Effector memory CD8-positive, alpha-beta T cell (primary cell): Measurements from ENCODE around the gene ZSCAN5A.
"Not testable (repeated sequence)": the region's sequence is repeated elsewhere in the genome, so short reads cannot be mapped to it uniquely, and the experiment has no call there.

Experiments used
- ATAC-seq: fragments of 150-1000 bp; cut with Tn5 transposase; replicated peaks from 2 replicates; pipeline ENCODE4 v1.10.0; 2021; ENCODE audit warnings: mild to moderate bottlenecking, moderate library complexity
- DNase-seq, 3 experiments: peaks; one replicate each; pipeline ENCODE4 v3.0.0; 2021
- H3K27ac Mint-ChIP-seq, 2 donors: one replicate each; pipeline ENCODE4 v1.8.0; 2022; ENCODE audit warnings: mild to moderate bottlenecking in 2 of 2, mixed read lengths in 2 of 2, moderate library complexity in 2 of 2
- H3K27me3 Mint-ChIP-seq, 2 donors: one replicate each; pipeline ENCODE4 v1.8.0; 2022; ENCODE audit warnings: mixed read lengths in 2 of 2
- H3K36me3 Mint-ChIP-seq: one replicate; pipeline ENCODE4 v1.8.0; 2022; ENCODE audit warnings: mild to moderate bottlenecking, moderate library complexity, mixed read lengths; ENCODE audit not compliant: insufficient read depth
- H3K4me1 Mint-ChIP-seq, 2 donors: one replicate each; pipeline ENCODE4 v1.8.0; 2022; ENCODE audit warnings: low read depth in 2 of 2, mixed read lengths in 2 of 2
- H3K4me3 Mint-ChIP-seq, 2 donors: one replicate each; pipeline ENCODE4 v1.8.0; 2022; ENCODE audit warnings: mild to moderate bottlenecking in 2 of 2, mixed read lengths in 2 of 2, moderate library complexity in 2 of 2
- H3K9me3 Mint-ChIP-seq, 2 donors: one replicate each; pipeline ENCODE4 v1.8.0; 2022; ENCODE audit warnings: mixed read lengths in 2 of 2

The ZSCAN5A gene

GRCh38 chr19:56193981-56194640 lies 120.5 kb downstream of the ZSCAN5A start:
- Mint-ChIP-seq H3K9me3 (no peaks in the 10 kb centered on the region), H3K4me1 (no peaks in the 10 kb centered on the region), H3K4me3 (no peak overlapping the region), H3K27ac (no peak overlapping the region), H3K27me3 (peaks cover 28 to 61% of the 10 kb centered on the region in 2 donors), H3K36me3 (peaks cover 7% of the 10 kb centered on the region)
- DNase-seq (no peak), ATAC-seq (no peak)

- H3K4me3 Mint-ChIP-seq = no peak overlapping the region
- peaks cover 25 to 52% of the 10 kb centered on the region in 2 donors for H3K27me3 Mint-ChIP-seq
- H3K4me1 Mint-ChIP-seq = no peaks in the 10 kb centered on the region
- DNase-seq (no peak), ATAC-seq (no peak)
- H3K9me3 Mint-ChIP-seq = no peaks in the 10 kb centered on the region
- H3K36me3 Mint-ChIP-seq = no peaks in the 10 kb centered on the region
- H3K27ac Mint-ChIP-seq = no peak overlapping the region
Measured at GRCh38 chr19:56191711-56192110, 122.9 kb downstream of the ZSCAN5A start.

GRCh38 chr19:56191115-56191514 lies 123.5 kb downstream of the ZSCAN5A start:
- ATAC-seq (no peak), DNase-seq (no peak)
- no peak overlapping the region for H3K27ac Mint-ChIP-seq
- H3K36me3 Mint-ChIP-seq = no peaks in the 10 kb centered on the region
- H3K27me3 Mint-ChIP-seq = peaks cover 26 to 52% of the 10 kb centered on the region in 2 donors
- H3K9me3 Mint-ChIP-seq = no peaks in the 10 kb centered on the region
- H3K4me3 Mint-ChIP-seq = no peak overlapping the region
- H3K4me1 Mint-ChIP-seq = no peaks in the 10 kb centered on the region

- Mint-ChIP-seq H3K36me3 (no peaks in the 10 kb centered on the region), H3K9me3 (no peaks in the 10 kb centered on the region), H3K27ac (no peak overlapping the region), H3K4me3 (no peak overlapping the region), H3K27me3 (peaks cover 38 to 60% of the 10 kb centered on the region in 2 donors), H3K4me1 (no peaks in the 10 kb centered on the region)
- no peak for DNase-seq
- ATAC-seq = no peak
Measured at GRCh38 chr19:56189785-56190184, 124.9 kb downstream of the ZSCAN5A start.

- H3K27ac Mint-ChIP-seq = no peak overlapping the region
- no peaks in the 10 kb centered on the region for H3K4me1 Mint-ChIP-seq
- ATAC-seq (no peak), DNase-seq (no peak)
- H3K27me3 Mint-ChIP-seq = peaks cover 15 to 37% of the 10 kb centered on the region in 2 donors
- H3K4me3 Mint-ChIP-seq = no peak overlapping the region
- H3K9me3 Mint-ChIP-seq = no peaks in the 10 kb centered on the region
- H3K36me3 Mint-ChIP-seq = no peaks in the 10 kb centered on the region
Measured at GRCh38 chr19:56177564-56178243, 136.9 kb downstream of the ZSCAN5A start.

- DNase-seq (no peak), ATAC-seq (no peak)
- Mint-ChIP-seq H3K4me3 (no peak overlapping the region), H3K36me3 (no peaks in the 10 kb centered on the region), H3K27ac (no peak overlapping the region), H3K9me3 (no peaks in the 10 kb centered on the region), H3K4me1 (peaks cover 0 to under 1% of the 10 kb centered on the region in 2 donors), H3K27me3 (peaks cover 15 to 29% of the 10 kb centered on the region in 2 donors)
Measured at GRCh38 chr19:56176881-56177280, 137.8 kb downstream of the ZSCAN5A start.

- not testable (repeated sequence) for H3K36me3 Mint-ChIP-seq
Measured at GRCh38 chr19:56176310-56176709, 138.3 kb downstream of the ZSCAN5A start.

GRCh38 chr19:56175861-56176307 lies 138.8 kb downstream of the ZSCAN5A start, which contains the start of gene GALP:
TSS of gene GALP (plus strand) at chr19:56176008. CDS start at chr19:56177109, 1,101 bp downstream.
- H3K4me3 Mint-ChIP-seq, H3K27ac Mint-ChIP-seq, H3K9me3 Mint-ChIP-seq, H3K4me1 Mint-ChIP-seq, H3K36me3 Mint-ChIP-seq, DNase-seq, ATAC-seq: not testable (repeated sequence)
- H3K27me3 Mint-ChIP-seq = peaks cover 15 to 28% of the 10 kb centered on the region in 2 donors

More at GRCh38 chr19:56176310-56176709, 138.3 kb downstream of the ZSCAN5A start:
- H3K4me3 Mint-ChIP-seq, H3K27ac Mint-ChIP-seq, H3K9me3 Mint-ChIP-seq, ATAC-seq, DNase-seq, H3K4me1 Mint-ChIP-seq: not testable (repeated sequence)
- peaks cover 15 to 28% of the 10 kb centered on the region in 2 donors for H3K27me3 Mint-ChIP-seq

- H3K27ac Mint-ChIP-seq = no peak overlapping the region
- H3K9me3 Mint-ChIP-seq = no peaks in the 10 kb centered on the region
- ATAC-seq = no peak
- H3K4me3 Mint-ChIP-seq = no peak overlapping the region
- no peaks in the 10 kb centered on the region for H3K36me3 Mint-ChIP-seq
- H3K27me3 Mint-ChIP-seq = peaks cover 15 to 37% of the 10 kb centered on the region in 2 donors
- DNase-seq = no peak
- peaks cover 0 to 4% of the 10 kb centered on the region in 2 donors for H3K4me1 Mint-ChIP-seq
Measured at GRCh38 chr19:56174550-56174949, 140.1 kb downstream of the ZSCAN5A start.

- Mint-ChIP-seq H3K27me3 (peaks cover 15 to 37% of the 10 kb centered on the region in 2 donors), H3K27ac (no peak overlapping the region), H3K4me1 (peaks cover 0 to 4% of the 10 kb centered on the region in 2 donors), H3K36me3 (no peaks in the 10 kb centered on the region), H3K4me3 (no peak overlapping the region), H3K9me3 (no peaks in the 10 kb centered on the region)
- DNase-seq (no peak), ATAC-seq (no peak)
Measured at GRCh38 chr19:56174086-56174485, 140.6 kb downstream of the ZSCAN5A start.
